HepG2 (cell line): ENCODE measurements around the gene OTUB2. TPM values are rescaled to one million over a fixed set of nuclear protein-coding genes. Genes with fewer than 3 reads are reported as not detected.

Experiments used
- AGO2 ChIP-seq: fragments of 200-400 bp; formaldehyde crosslinking; optimal IDR thresholded peaks from 2 replicates; pipeline ENCODE3; 2017; ENCODE audit warnings: mild to moderate bottlenecking, low read depth, low read length, moderate library complexity
- BHLHE40 ChIP-seq: IDR thresholded peaks from 2 replicates; pipeline ENCODE4 v1.6.1; 2011; ENCODE audit warnings: low read length, improper control_type of control experiment
- CBX1 ChIP-seq: IDR thresholded peaks from one replicate; pipeline ENCODE4 v1.6.1; 2016; ENCODE audit warnings: antibody characterized with exemption, low read depth
- DBP ChIP-seq: sonication (generic); formaldehyde crosslinking; IDR thresholded peaks from 2 replicates; pipeline ENCODE4 v1.4.0; 2020; ENCODE audit warnings: missing genetic modification reagents; ENCODE audit errors: not compliant biosample characterization
- HCFC1 ChIP-seq: fragments of 150-350 bp; IDR thresholded peaks from 2 replicates; pipeline ENCODE4 v1.6.1; 2014; ENCODE audit warnings: low read depth, low read length
- NCOA1 ChIP-seq: sonication (generic); formaldehyde crosslinking; IDR thresholded peaks from 2 replicates; pipeline ENCODE4 v1.9.0; 2021; ENCODE audit warnings: missing genetic modification reagents
- NCOA5 ChIP-seq: sonication (generic); formaldehyde crosslinking; IDR thresholded peaks from 2 replicates; pipeline ENCODE4 v1.4.0; 2020; ENCODE audit warnings: missing genetic modification reagents
- POLR2AphosphoS5 ChIP-seq: IDR thresholded peaks from 2 replicates; pipeline ENCODE4 v1.6.1; 2012; ENCODE audit warnings: low read depth, low read length
- THAP7 ChIP-seq: sonication (generic); formaldehyde crosslinking; IDR thresholded peaks from 2 replicates; pipeline ENCODE4 v1.8.1; 2023; ENCODE audit warnings: mild to moderate bottlenecking, missing genetic modification reagents
- ZBTB14 ChIP-seq: sonication (generic); formaldehyde crosslinking; IDR thresholded peaks from 2 replicates; pipeline ENCODE4 v1.4.0; 2020; ENCODE audit warnings: missing genetic modification reagents
- ZHX2 ChIP-seq, 2 experiments: sonication (generic) in 1 of 2; formaldehyde crosslinking in 1 of 2; IDR thresholded peaks; 2 replicates each; pipeline versions ENCODE4 v1.6.1 to v1.9.0; 2014 to 2022; ENCODE audit warnings: antibody characterized with exemption in 1 of 2, borderline replicate concordance in 1 of 2, inconsistent platforms in 1 of 2, low read depth in 1 of 2, missing genetic modification reagents in 1 of 2
- ZNF350 ChIP-seq: sonication (generic); formaldehyde crosslinking; IDR thresholded peaks from 2 replicates; pipeline ENCODE4 v1.4.0; 2020; ENCODE audit warnings: mild to moderate bottlenecking, low read depth, missing genetic modification reagents, borderline replicate concordance
- ZNF574 ChIP-seq: sonication (generic); formaldehyde crosslinking; IDR thresholded peaks from 2 replicates; pipeline ENCODE4 v1.4.0; 2020; ENCODE audit warnings: missing genetic modification reagents
- ZNF614 ChIP-seq: IDR thresholded peaks from 2 replicates; pipeline ENCODE4 v1.6.1; 2018; ENCODE audit warnings: missing biosample characterization, missing genetic modification reagents, inconsistent platforms, borderline replicate concordance
- polyA plus RNA-seq, 8 experiments: library from polyadenylated mRNA; depleted of rRNA in 3 of 8; stranded (reverse) in 7 of 8; unstranded in 1 of 8; fragments of >200 nt; fragmentation: Illumina TruSeq in 4 of 8; extraction: Trizol in 4 of 8; gene quantifications; 2 replicates each; pipeline versions ENCODE4 v1.2.1 to v1.2.3, GENCODE V29; 2011 to 2016; ENCODE audit warnings: low read depth in 4 of 8, missing spikeins in 1 of 8, mixed read lengths in 1 of 8; ENCODE audit not compliant: insufficient read depth in 1 of 8
- total RNA-seq, 5 experiments: library from RNA; depleted of rRNA; stranded (reverse); fragments of >200 nt; fragmentation: Illumina TruSeq; extraction: Trizol; gene quantifications; 2 replicates each; pipeline ENCODE4 v1.2.3, GENCODE V29; 2016; ENCODE audit warnings: low read depth in 1 of 5
- TF ChIP-seq, protein P1 (sequence below): sonication (generic); formaldehyde crosslinking; IDR thresholded peaks from 2 replicates; pipeline ENCODE4 v1.8.0; 2022; ENCODE audit warnings: missing genetic modification reagents, mild to moderate bottlenecking, borderline replicate concordance

The OTUB2 gene
- total and polyA plus RNA-seq, 2 of the 13 experiments (the other 11 are each of a cell fraction or from before 2014, with no cell fraction given) = 2.2 to 2.4 TPM

DNA sequence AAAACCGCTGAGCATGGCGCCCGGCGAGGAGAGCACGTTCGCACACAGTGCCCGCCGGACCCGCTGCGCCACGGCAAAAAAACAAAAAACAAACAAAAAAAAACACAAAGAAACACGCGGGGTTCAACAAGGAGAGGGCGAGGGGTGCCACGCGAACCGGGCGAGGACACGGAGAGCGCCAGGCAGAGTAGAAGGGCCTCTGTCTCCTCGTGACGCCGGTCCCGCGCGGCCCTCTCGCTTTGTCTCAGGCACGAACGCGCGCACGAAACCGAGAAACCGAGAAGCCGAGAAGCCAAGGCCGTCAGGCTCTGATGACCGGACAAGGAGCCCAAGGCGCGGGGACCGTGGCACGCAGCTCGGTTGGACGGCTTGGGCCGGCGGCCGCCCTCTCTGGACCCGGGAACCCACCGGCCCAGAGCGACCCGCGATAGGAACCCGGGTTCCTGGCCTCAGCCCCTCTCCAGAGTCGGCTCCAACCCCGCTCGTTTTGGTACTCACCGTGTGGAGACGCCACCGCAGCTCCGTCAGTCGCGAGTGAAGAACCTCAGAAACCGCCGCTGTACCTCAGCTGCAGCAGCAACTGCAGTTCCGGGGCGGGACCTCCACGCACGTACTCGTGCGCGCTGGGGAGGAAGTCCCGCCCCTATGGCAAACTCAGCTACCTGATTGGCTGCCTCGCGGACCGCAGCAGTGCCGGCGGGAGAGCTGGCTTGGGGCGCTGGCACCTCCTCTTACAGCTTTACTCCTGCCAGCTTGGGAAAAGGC, 54.7 kb downstream of the OTUB2 start, which contains the start of the genes DDX24 and IFI27L1 (continued):
- TF ChIP-seq ZHX2 (IDR thresholded peaks at IDR 0.05; ENCODE audit: low read depth) (0 out of 2 replicates have a peak, but pooled peaks have one; percentile 53), ZHX2 (CRISPR knock-in tag; IDR thresholded peaks at IDR 0.05; ENCODE audit: borderline replicate concordance) (no peak), ZNF614 (no peak), AGO2 (peak; percentile 76), NCOA5 (CRISPR knock-in tag) (no peak), ZNF574 (peak; percentile 62), THAP7 (CRISPR knock-in tag) (0 out of 2 replicates have a peak, but pooled peaks have one; percentile 81), ZNF350 (CRISPR knock-in tag) (peak; percentile 47; the same call in 1 of the 2 replicates), POLR2AphosphoS5 (peak; percentile 92), HCFC1 (peak; percentile 24; the same call in 1 of the 2 replicates), NCOA1 (CRISPR knock-in tag) (no peak), BHLHE40 (peak; percentile 74), DBP (CRISPR knock-in tag) (no peak), ZBTB14 (no peak; the same call in 1 of the 2 replicates), CBX1 (peak; percentile 24)
- TF ChIP-seq, protein P1, sequence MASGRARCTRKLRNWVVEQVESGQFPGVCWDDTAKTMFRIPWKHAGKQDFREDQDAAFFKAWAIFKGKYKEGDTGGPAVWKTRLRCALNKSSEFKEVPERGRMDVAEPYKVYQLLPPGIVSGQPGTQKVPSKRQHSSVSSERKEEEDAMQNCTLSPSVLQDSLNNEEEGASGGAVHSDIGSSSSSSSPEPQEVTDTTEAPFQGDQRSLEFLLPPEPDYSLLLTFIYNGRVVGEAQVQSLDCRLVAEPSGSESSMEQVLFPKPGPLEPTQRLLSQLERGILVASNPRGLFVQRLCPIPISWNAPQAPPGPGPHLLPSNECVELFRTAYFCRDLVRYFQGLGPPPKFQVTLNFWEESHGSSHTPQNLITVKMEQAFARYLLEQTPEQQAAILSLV = peak; percentile 66; the same call in 1 of the 2 replicates
